GM21360 (cell line): ENCODE data around the gene HDAC9.
A peak's percentile ranks its signal among the peaks of the same experiment; 100 is the strongest.

Experiments used
- ATAC-seq: cut with Tn5 transposase; IDR thresholded peaks from one replicate; pipeline ENCODE4 v1.9.1; 2021; ENCODE audit warnings: mild to moderate bottlenecking, moderate library complexity; ENCODE audit not compliant: unreplicated experiment

The HDAC9 gene

GRCh38 chr7:18653381-18654155 lies 158.0 kb downstream of the HDAC9 start:
- ATAC-seq = no peak

- no peak for ATAC-seq
Observed at GRCh38 chr7:18654709-18655108, 159.2 kb downstream of the HDAC9 start.

GRCh38 chr7:18655506-18655905 lies 160.0 kb downstream of the HDAC9 start:
- ATAC-seq = no peak

DNA sequence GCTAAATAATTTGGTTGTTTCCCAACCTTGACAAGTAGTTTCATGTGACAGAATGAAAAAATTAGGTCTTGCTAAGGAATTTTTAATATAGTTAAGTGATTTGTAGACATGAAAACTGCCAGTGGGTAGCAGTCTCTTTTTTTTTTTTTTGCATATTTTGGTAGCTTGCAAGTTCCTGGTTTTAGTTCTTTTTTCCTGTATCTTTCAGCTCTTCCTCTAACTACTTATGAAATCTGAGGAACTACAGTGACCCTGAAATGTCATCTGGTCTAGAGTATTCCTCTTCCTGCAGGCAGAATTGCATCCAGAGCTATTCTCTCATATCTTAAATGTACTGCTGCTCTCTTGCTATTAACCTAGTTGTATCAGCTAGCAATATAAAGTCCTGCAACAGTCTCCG lies 160.4 kb downstream of the HDAC9 start:
- no peak for ATAC-seq

- no peak for ATAC-seq
Observed at GRCh38 chr7:18656362-18656761, 160.8 kb downstream of the HDAC9 start.

GRCh38 chr7:18659746-18660145 lies 164.2 kb downstream of the HDAC9 start:
- ATAC-seq = no peak

DNA sequence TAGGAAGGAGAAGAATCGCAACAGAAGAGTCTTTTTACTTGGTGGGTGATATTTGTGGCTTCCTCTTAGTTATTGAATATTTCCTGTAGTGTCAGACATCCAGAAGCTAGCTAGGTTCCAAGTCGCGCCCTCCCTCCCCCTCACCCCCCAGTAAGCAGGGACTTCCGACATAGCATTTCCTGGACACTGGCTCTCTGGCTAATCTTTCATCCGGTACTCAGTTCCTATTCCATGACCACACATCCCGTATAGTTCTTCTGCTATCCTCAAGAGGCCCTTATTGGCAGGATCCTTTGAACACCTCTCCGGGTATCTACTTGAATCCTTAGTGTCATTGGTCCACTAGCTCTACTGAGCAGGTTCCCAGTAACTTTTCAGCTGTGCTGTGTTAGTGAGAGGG lies 167.8 kb downstream of the HDAC9 start:
- ATAC-seq = no peak

- peak; percentile 100 for ATAC-seq
Observed at GRCh38 chr7:18666107-18666728, 170.7 kb downstream of the HDAC9 start.

GRCh38 chr7:18667466-18667865 lies 171.9 kb downstream of the HDAC9 start:
- ATAC-seq = no peak

GRCh38 chr7:18671176-18671575 lies 175.6 kb downstream of the HDAC9 start:
- ATAC-seq = no peak

- no peak for ATAC-seq
Observed at GRCh38 chr7:18675579-18675978, 180.0 kb downstream of the HDAC9 start.

DNA sequence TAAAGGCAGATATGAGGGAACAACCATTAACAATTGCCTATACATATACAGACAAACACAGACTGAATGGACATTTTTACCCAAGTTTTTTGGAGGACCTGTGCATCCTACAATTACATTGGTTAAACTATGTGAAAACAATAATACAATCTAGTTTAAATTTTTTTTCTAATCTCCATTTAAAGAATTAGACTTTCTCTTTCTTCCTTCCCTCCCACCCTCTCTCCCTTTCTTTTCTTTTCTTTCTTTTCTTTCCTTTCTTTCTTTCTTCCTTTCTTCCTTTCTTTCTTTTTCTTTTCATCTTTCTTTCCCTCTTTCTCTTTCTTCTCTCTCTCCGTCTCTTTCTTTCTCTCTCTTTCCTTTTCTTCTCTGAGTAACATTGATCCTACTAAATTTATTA lies 183.7 kb downstream of the HDAC9 start:
- no peak for ATAC-seq

DNA sequence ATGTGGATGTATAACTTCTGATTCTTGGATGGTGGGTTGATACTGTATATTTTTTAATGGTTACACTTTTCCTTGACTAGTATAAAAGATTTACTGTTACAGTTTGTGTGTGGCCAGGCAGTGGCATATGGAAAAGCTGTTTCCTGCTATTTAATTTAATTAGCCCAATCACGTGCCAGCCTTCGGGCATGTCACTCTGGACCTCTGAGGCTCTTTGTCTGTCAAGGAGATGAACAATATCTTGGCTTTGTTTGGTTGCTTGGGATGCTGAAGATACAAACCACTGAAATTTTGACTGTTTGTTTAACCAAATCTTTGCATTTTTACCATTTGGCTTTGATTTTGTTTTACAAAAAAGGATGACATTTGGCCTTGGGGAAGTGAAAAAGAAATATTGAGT lies 185.0 kb downstream of the HDAC9 start:
- no peak for ATAC-seq

- ATAC-seq = no peak
Observed at GRCh38 chr7:18684916-18685315, 189.4 kb downstream of the HDAC9 start.

GRCh38 chr7:18685971-18686370 lies 190.4 kb downstream of the HDAC9 start:
- ATAC-seq = no peak

- no peak for ATAC-seq
Observed at GRCh38 chr7:18689551-18689950, 194.0 kb downstream of the HDAC9 start.

GRCh38 chr7:18693406-18693805 lies 197.9 kb downstream of the HDAC9 start:
- no peak for ATAC-seq

DNA sequence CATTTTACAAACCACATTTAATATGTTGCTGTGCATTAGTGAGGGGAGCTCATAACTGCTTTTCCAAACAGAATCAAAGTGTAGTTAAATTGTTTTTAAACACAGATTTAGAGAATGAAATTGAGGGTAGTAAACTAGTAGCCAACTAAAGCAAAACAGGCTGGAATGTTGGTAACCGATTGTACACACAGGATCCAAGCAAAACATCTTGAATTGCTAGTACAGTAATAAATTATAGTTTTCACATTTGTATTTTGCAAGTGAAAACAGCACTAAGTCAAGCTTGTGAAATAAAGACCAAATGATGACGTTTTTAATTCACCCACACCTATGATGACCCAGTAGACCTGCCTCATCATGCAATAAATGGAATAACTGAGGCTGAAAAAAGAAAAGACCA lies 198.3 kb downstream of the HDAC9 start:
- ATAC-seq = no peak

DNA sequence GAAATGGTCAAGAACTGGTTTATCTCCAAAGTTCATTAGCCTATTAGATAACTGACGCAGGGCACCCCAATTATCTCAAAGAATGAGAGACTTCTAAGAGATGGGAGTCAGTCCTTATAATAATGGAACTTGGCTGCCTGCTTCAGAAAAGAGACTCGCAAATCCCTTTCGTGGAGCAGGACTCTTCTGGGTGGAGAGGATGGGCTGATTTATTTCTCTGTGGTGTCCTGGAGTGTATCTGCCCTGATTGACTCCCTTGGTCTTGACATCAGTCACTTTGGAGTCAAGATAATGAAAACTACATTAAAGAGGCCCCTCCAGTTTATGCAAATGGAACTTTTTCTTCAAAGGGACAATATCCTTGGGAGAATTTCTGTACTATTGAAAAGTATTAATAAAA lies 198.9 kb downstream of the HDAC9 start:
- ATAC-seq = no peak

DNA sequence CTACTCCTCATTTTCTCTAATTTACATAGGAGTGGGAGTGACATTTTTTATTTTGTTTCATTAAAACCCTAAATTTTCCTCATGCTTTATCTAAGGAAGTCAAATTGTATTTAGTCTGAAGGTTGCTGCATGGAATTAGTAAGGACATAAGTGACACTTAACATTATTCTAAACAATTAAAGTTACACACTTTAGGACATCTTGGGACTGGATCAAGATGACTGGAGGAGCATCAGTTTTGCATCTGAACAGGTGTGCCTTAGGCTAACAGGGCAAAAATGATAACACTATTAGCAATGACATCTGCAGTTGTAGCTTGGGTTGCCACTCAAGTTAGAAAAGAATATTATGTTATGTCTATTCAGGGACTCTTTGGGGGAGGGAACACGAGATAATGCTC lies 199.4 kb downstream of the HDAC9 start:
- no peak for ATAC-seq

GRCh38 chr7:18698258-18698734 lies 202.7 kb downstream of the HDAC9 start:
- no peak for ATAC-seq

- ATAC-seq = no peak
Observed at GRCh38 chr7:18700147-18700546, 204.6 kb downstream of the HDAC9 start.
